T-helper 17 cell (primary cell): Measurements from ENCODE around the gene ISCU. TPM values are rescaled to one million over a fixed set of nuclear protein-coding genes. Genes with fewer than 3 reads are reported as not detected.
A peak's percentile ranks its signal among the peaks of the same experiment; 100 is the strongest.

Experiments
- ATAC-seq: fragments of 150-1000 bp; cut with Tn5 transposase; 2 replicates; pipeline ENCODE4 v1.10.0; 2021; ENCODE audit warnings: mild to moderate bottlenecking, moderate library complexity
- DNase-seq, 3 donors: peaks; one replicate each; pipeline versions ENCODE4 v3.0.0 to v3.0.0-alpha.2; 2020 to 2021
- H3K9me3 ChIP-seq: one replicate; pipeline ENCODE4 v1.7.0; 2013; ENCODE audit warnings: low read length, mild to moderate bottlenecking; ENCODE audit not compliant: control insufficient read depth, poor library complexity, severe bottlenecking
- H3K27ac Mint-ChIP-seq: one replicate; pipeline ENCODE4 v1.8.0; 2022; ENCODE audit warnings: mild to moderate bottlenecking, moderate library complexity, mixed read lengths
- H3K27me3 Mint-ChIP-seq: one replicate; pipeline ENCODE4 v1.8.0; 2022; ENCODE audit warnings: mixed read lengths
- H3K36me3 Mint-ChIP-seq: one replicate; pipeline ENCODE4 v1.8.0; 2022; ENCODE audit warnings: low read depth, mixed read lengths
- H3K4me1 Mint-ChIP-seq: one replicate; pipeline ENCODE4 v1.8.0; 2022; ENCODE audit warnings: mild to moderate bottlenecking, mixed read lengths
- H3K4me3 Mint-ChIP-seq: one replicate; pipeline ENCODE4 v1.8.0; 2022; ENCODE audit warnings: mild to moderate bottlenecking, moderate library complexity, mixed read lengths
- total RNA-seq, 4 donors: library from RNA in 2 of 4; stranded (reverse) in 2 of 4; gene quantifications; one replicate each; pipeline ENCODE4 v1.2.3 and lab custom pipeline; 2022 to 2026

The ISCU gene
- total RNA-seq (100 to 1,000 TPM; 139 to 177 TPM), total RNA-seq (lab: John Stamatoyannopoulos, UW) (161 to 163 reads per million in 2 donors)

GRCh38 chr12:108562348-108563135 is at the start of gene ISCU:
ISCU (plus strand) TSS chr12:108562596; CDS start chr12:108562623, 27 bp downstream.
- peak; percentile 99 to 100 (median 100) for DNase-seq
- peak within 1 kb of the TSS; percentile 100 for H3K4me3 Mint-ChIP-seq
- peak; percentile 70 for ATAC-seq
- peaks cover 26% of the 10 kb centered on the region for H3K4me1 Mint-ChIP-seq
- H3K9me3 ChIP-seq: no peaks in the 10 kb centered on the region
- H3K27me3 Mint-ChIP-seq: no peaks in the 10 kb centered on the region
- peaks cover 3% of the 10 kb centered on the region for H3K36me3 Mint-ChIP-seq
- peak within 1 kb of the TSS; percentile 100 for H3K27ac Mint-ChIP-seq

- no peaks in the 10 kb centered on the region for H3K9me3 ChIP-seq
Observed at GRCh38 chr12:108514468-108514972, 47.9 kb upstream of the ISCU start.

GRCh38 chr12:108514973-108515814 is 47.2 kb upstream of the ISCU start, which contains the start of gene FICD:
FICD (plus strand) TSS chr12:108515277; CDS start chr12:108516973, 1,696 bp downstream.
- H3K27me3 Mint-ChIP-seq: no peaks in the 10 kb centered on the region
- ATAC-seq: peak; percentile 95
- peak within 1 kb of the TSS; percentile 93 for H3K27ac Mint-ChIP-seq
- peak; percentile 98 to 99 (median 98) for DNase-seq
- peaks cover 2% of the 10 kb centered on the region for H3K36me3 Mint-ChIP-seq
- H3K9me3 ChIP-seq: no peaks in the 10 kb centered on the region
- H3K4me3 Mint-ChIP-seq: peak within 1 kb of the TSS; percentile 97
- H3K4me1 Mint-ChIP-seq: peaks cover 28% of the 10 kb centered on the region

More at GRCh38 chr12:108514468-108514972, 47.9 kb upstream of the ISCU start:
- Mint-ChIP-seq H3K4me3 (peak overlapping the region; percentile 97), H3K27ac (peak overlapping the region; percentile 93), H3K27me3 (no peaks in the 10 kb centered on the region), H3K36me3 (peaks cover 2% of the 10 kb centered on the region), H3K4me1 (peaks cover 28% of the 10 kb centered on the region)
- no peak for DNase-seq
- peak; percentile 20 for ATAC-seq

- ATAC-seq (no peak), DNase-seq (no peak)
- peaks cover 28% of the 10 kb centered on the region for H3K4me1 Mint-ChIP-seq
- H3K9me3 ChIP-seq: no peaks in the 10 kb centered on the region
- peaks cover 2% of the 10 kb centered on the region for H3K36me3 Mint-ChIP-seq
- peak overlapping the region; percentile 97 for H3K4me3 Mint-ChIP-seq
- no peaks in the 10 kb centered on the region for H3K27me3 Mint-ChIP-seq
- H3K27ac Mint-ChIP-seq: peak overlapping the region; percentile 93
Observed at GRCh38 chr12:108515916-108516315, 46.5 kb upstream of the ISCU start.

GRCh38 chr12:108516511-108517275 is 45.7 kb upstream of the ISCU start:
- Mint-ChIP-seq H3K27me3 (no peaks in the 10 kb centered on the region), H3K4me3 (peak overlapping the region; percentile 97), H3K36me3 (peaks cover 2% of the 10 kb centered on the region), H3K4me1 (peaks cover 28% of the 10 kb centered on the region), H3K27ac (peak overlapping the region; percentile 93)
- H3K9me3 ChIP-seq: no peaks in the 10 kb centered on the region
- no peak for DNase-seq
- ATAC-seq: no peak

GRCh38 chr12:108517288-108518100 is 44.9 kb upstream of the ISCU start:
- no peaks in the 10 kb centered on the region for H3K27me3 Mint-ChIP-seq
- peaks cover 2% of the 10 kb centered on the region for H3K36me3 Mint-ChIP-seq
- H3K4me3 Mint-ChIP-seq: no peak overlapping the region
- no peak for DNase-seq
- peaks cover 22% of the 10 kb centered on the region for H3K4me1 Mint-ChIP-seq
- peak overlapping the region; percentile 93 for H3K27ac Mint-ChIP-seq
- ATAC-seq: no peak
- H3K9me3 ChIP-seq: no peaks in the 10 kb centered on the region

GRCh38 chr12:108518101-108518715 is 44.2 kb upstream of the ISCU start:
- Mint-ChIP-seq H3K4me1 (peaks cover 21% of the 10 kb centered on the region), H3K4me3 (no peak overlapping the region), H3K27me3 (no peaks in the 10 kb centered on the region), H3K36me3 (peaks cover 2% of the 10 kb centered on the region), H3K27ac (no peak overlapping the region)
- H3K9me3 ChIP-seq: no peaks in the 10 kb centered on the region
- ATAC-seq (no peak), DNase-seq (no peak)

- no peaks in the 10 kb centered on the region for H3K27me3 Mint-ChIP-seq
- H3K4me3 Mint-ChIP-seq: no peak overlapping the region
- no peaks in the 10 kb centered on the region for H3K9me3 ChIP-seq
- peaks cover 2% of the 10 kb centered on the region for H3K36me3 Mint-ChIP-seq
- ATAC-seq: no peak
- no peak overlapping the region for H3K27ac Mint-ChIP-seq
- H3K4me1 Mint-ChIP-seq: peaks cover 21% of the 10 kb centered on the region
- no peak for DNase-seq
Observed at GRCh38 chr12:108518716-108519496, 43.5 kb upstream of the ISCU start.

GRCh38 chr12:108519558-108519957 is 42.8 kb upstream of the ISCU start:
- ATAC-seq: no peak
- H3K9me3 ChIP-seq: no peaks in the 10 kb centered on the region
- Mint-ChIP-seq H3K4me3 (no peak overlapping the region), H3K36me3 (peaks cover 2% of the 10 kb centered on the region), H3K27me3 (no peaks in the 10 kb centered on the region), H3K27ac (peak overlapping the region; percentile 11), H3K4me1 (peaks cover 21% of the 10 kb centered on the region)
- no peak for DNase-seq

- no peak for DNase-seq
- H3K27me3 Mint-ChIP-seq: no peaks in the 10 kb centered on the region
- no peak overlapping the region for H3K27ac Mint-ChIP-seq
- H3K4me3 Mint-ChIP-seq: no peak overlapping the region
- no peak for ATAC-seq
- peaks cover 3% of the 10 kb centered on the region for H3K36me3 Mint-ChIP-seq
- H3K9me3 ChIP-seq: no peaks in the 10 kb centered on the region
- peaks cover 9% of the 10 kb centered on the region for H3K4me1 Mint-ChIP-seq
Observed at GRCh38 chr12:108523365-108523764, 39.0 kb upstream of the ISCU start.

GRCh38 chr12:108525681-108526080 is 36.7 kb upstream of the ISCU start:
- ATAC-seq (no peak), DNase-seq (no peak)
- Mint-ChIP-seq H3K27ac (no peak overlapping the region), H3K36me3 (peaks cover 5% of the 10 kb centered on the region), H3K4me3 (no peak overlapping the region), H3K4me1 (peaks cover 9% of the 10 kb centered on the region), H3K27me3 (no peaks in the 10 kb centered on the region)
- no peaks in the 10 kb centered on the region for H3K9me3 ChIP-seq
